ENCODE measurements around the gene JMJD4. TPM values are rescaled to one million over a fixed set of nuclear protein-coding genes. Genes with fewer than 3 reads are reported as not detected.

JMJD4 gene
- polyA plus RNA-seq, 3 donors, result 7.9 to 11.2 (median 11.2) TPM

DNA sequence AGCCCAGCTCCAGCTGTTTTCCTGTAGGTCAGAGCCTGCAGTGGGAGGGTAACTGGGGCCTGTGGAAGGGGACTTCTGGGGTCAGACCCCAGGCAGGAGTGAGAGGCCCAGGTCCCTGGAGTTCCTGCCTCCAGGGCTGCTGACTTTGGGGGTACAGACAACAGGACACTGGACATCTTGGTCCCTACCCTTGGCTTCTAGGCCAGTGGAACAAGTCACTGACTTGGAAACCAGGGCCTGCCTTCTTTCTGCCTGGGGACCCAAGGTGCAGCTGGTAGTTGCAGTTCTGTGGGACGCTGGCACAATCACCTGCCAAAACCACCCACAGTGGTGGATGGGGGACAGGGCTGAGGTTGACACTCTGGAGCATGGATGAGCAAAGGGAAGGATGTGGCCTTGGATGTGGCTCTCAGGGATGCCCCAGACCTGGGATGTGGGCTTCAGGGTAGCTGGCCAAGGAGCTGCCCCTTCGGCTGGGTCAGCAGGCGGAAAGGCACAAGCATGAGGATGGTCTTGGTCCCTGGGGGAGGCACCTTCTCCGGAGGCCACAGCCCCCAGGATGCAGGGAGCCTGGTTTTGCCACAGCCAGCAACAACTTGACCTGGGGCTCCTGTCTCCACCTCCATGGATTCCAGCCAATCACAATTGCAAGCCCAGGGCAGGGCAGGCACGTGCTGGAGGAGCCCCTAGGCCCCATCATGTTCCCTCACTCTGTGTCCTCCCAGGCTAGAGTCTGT lies 5.8 kb downstream of the JMJD4 start:
- no peak for DNase-seq
- H3K9me3 ChIP-seq (replicated peaks in 1 of 2; ENCODE audit: control insufficient read depth in 1 of 2, insufficient read depth in 1 of 2, low read length in 2 of 2), result no peaks in the 10 kb centered on the region
- peaks cover 15 to 21% of the 10 kb centered on the region in 2 donors for H3K4me1 ChIP-seq (ENCODE audit: control insufficient read depth in 1 of 2, insufficient read depth in 2 of 2, low read length in 2 of 2)
- peaks cover 8% of the 10 kb centered on the region for H4K20me1 ChIP-seq (ENCODE audit: insufficient read depth, low read length)
- WGBS (ENCODE audit: insufficient coverage), result 70% methylated on average over 3 of the region's 5 CpGs
- no peak overlapping the region for H2AFZ ChIP-seq (ENCODE audit: insufficient read depth, low read depth, low read length, poor library complexity, severe bottlenecking)
- peaks cover 9 to 18% of the 10 kb centered on the region in 2 donors for H3K36me3 ChIP-seq (replicated peaks in 1 of 2; ENCODE audit: control insufficient read depth in 1 of 2, insufficient read depth in 2 of 2, low read length in 2 of 2)
- TF ChIP-seq, protein P1, sequence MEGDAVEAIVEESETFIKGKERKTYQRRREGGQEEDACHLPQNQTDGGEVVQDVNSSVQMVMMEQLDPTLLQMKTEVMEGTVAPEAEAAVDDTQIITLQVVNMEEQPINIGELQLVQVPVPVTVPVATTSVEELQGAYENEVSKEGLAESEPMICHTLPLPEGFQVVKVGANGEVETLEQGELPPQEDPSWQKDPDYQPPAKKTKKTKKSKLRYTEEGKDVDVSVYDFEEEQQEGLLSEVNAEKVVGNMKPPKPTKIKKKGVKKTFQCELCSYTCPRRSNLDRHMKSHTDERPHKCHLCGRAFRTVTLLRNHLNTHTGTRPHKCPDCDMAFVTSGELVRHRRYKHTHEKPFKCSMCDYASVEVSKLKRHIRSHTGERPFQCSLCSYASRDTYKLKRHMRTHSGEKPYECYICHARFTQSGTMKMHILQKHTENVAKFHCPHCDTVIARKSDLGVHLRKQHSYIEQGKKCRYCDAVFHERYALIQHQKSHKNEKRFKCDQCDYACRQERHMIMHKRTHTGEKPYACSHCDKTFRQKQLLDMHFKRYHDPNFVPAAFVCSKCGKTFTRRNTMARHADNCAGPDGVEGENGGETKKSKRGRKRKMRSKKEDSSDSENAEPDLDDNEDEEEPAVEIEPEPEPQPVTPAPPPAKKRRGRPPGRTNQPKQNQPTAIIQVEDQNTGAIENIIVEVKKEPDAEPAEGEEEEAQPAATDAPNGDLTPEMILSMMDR (IDR thresholded peaks at IDR 0.05), result no peak
- H3K4me3 ChIP-seq (replicated peaks in 1 of 3; ENCODE audit: low read depth in 2 of 3, low read length in 3 of 3), result peak overlapping the region in 1 of 3 experiments; percentile 69
- H3K9me3 Mint-ChIP-seq, result peaks cover 0 to 13% (median 4%) of the 10 kb centered on the region in 7 donors
- intact Hi-C loops (cut with micrococcal nuclease), result no loop called here
- H3K4me3 Mint-ChIP-seq, result peak overlapping the region; percentile 73 to 86
- no peak overlapping the region for H3K27ac ChIP-seq (ENCODE audit: low read depth in 1 of 2, low read length in 2 of 2)
- H3K27ac Mint-ChIP-seq, result no peak overlapping the region
- H3K4me2 ChIP-seq (replicated peaks; ENCODE audit: extremely low read depth, low read length, poor library complexity, severe bottlenecking), result peak overlapping the region; percentile 71
- H3K4me1 Mint-ChIP-seq, result peaks cover 24% of the 10 kb centered on the region
- H3K27me3 Mint-ChIP-seq (ENCODE audit: low read depth in 3 of 3), result peaks cover 23 to 39% (median 32%) of the 10 kb centered on the region in 3 donors
- H3K9ac ChIP-seq (ENCODE audit: insufficient read depth, low read length, poor library complexity, severe bottlenecking), result peak overlapping the region; percentile 49
- peaks cover 2 to 28% of the 10 kb centered on the region in 2 donors for H3K27me3 ChIP-seq (ENCODE audit: control insufficient read depth in 2 of 2, insufficient read depth in 2 of 2, low read length in 2 of 2)
- H3K79me2 ChIP-seq (ENCODE audit: insufficient read depth, low read length), result peaks cover 7% of the 10 kb centered on the region
- H3K36me3 Mint-ChIP-seq, result peaks cover 12 to 21% of the 10 kb centered on the region in 2 donors

DNA sequence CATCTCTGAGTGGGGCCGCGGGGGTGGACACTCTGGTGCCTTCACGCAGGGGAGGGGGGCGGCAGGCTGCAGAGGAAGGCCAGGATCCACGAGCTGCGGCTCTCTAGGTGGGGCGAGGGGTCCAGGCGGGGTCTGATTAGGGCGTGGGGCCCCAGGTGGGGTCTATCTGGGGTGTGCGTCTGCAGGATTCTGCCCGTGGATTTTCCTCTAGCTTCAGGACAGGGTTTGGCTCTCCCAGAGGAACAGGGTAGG lies 6.3 kb downstream of the JMJD4 start:
- no peak overlapping the region for H3K27ac ChIP-seq (ENCODE audit: low read depth in 1 of 2, low read length in 2 of 2)

More for the DNA sequence above, 6.3 kb downstream of the JMJD4 start:
- Histone ChIP-seq H3K27me3 (ENCODE audit: control insufficient read depth in 2 of 2, insufficient read depth in 2 of 2, low read length in 2 of 2) (peaks cover 2 to 28% of the 10 kb centered on the region in 2 donors), H3K9ac (ENCODE audit: insufficient read depth, low read length, poor library complexity, severe bottlenecking) (peak overlapping the region; percentile 49), H3K9me3 (replicated peaks in 1 of 2; ENCODE audit: control insufficient read depth in 1 of 2, insufficient read depth in 1 of 2, low read length in 2 of 2) (peaks cover 0 to 2% of the 10 kb centered on the region in 2 donors), H3K4me3 (replicated peaks in 1 of 3; ENCODE audit: low read depth in 2 of 3, low read length in 3 of 3) (peak overlapping the region in 2 of 3 experiments; percentile 13 to 69), H2AFZ (ENCODE audit: insufficient read depth, low read depth, low read length, poor library complexity, severe bottlenecking) (peak overlapping the region; percentile 59), H3K79me2 (ENCODE audit: insufficient read depth, low read length) (peaks cover 2% of the 10 kb centered on the region), H3K4me2 (replicated peaks; ENCODE audit: extremely low read depth, low read length, poor library complexity, severe bottlenecking) (peak overlapping the region; percentile 71), H4K20me1 (ENCODE audit: insufficient read depth, low read length) (peaks cover 5% of the 10 kb centered on the region), H3K36me3 (replicated peaks in 1 of 2; ENCODE audit: control insufficient read depth in 1 of 2, insufficient read depth in 2 of 2, low read length in 2 of 2) (peaks cover 9 to 18% of the 10 kb centered on the region in 2 donors), H3K4me1 (ENCODE audit: control insufficient read depth in 1 of 2, insufficient read depth in 2 of 2, low read length in 2 of 2) (peaks cover 10 to 16% of the 10 kb centered on the region in 2 donors)
- TF ChIP-seq, protein P1 (IDR thresholded peaks at IDR 0.05), result no peak
- H3K36me3 Mint-ChIP-seq, result peaks cover 12 to 21% of the 10 kb centered on the region in 2 donors
- no peak for DNase-seq
- H3K4me3 Mint-ChIP-seq, result peak overlapping the region; percentile 73 to 86
- H3K27ac Mint-ChIP-seq, result no peak overlapping the region
- peaks cover 23 to 43% (median 32%) of the 10 kb centered on the region in 3 donors for H3K27me3 Mint-ChIP-seq (ENCODE audit: low read depth in 3 of 3)
- intact Hi-C loops (cut with micrococcal nuclease), result no loop called here
- H3K4me1 Mint-ChIP-seq, result peaks cover 19% of the 10 kb centered on the region
- WGBS (ENCODE audit: insufficient coverage), result 0% methylated on average over 11 of the region's 11 CpGs
- H3K9me3 Mint-ChIP-seq, result peaks cover 0 to 13% (median 8%) of the 10 kb centered on the region in 7 donors

Measured in CD14-positive monocyte (primary cell).